Measurements from ENCODE around the gene COL18A1. TPM values are rescaled to one million over a fixed set of nuclear protein-coding genes. Genes with fewer than 3 reads are reported as not detected.
"Not testable (repeated sequence)": the region's sequence is repeated elsewhere in the genome, so short reads cannot be mapped to it uniquely, and the experiment has no call there.

The COL18A1 gene
- total RNA-seq, 1 donor from 2014 or later = 11.4 TPM

GRCh38 chr21:45366931-45367401 is 38.0 kb upstream of the COL18A1 start:
- peak in 1 of 2 donors; percentile 43 for DNase-seq (ENCODE audit: low spot score in 2 of 2)
- no peak for FAIRE-seq

- no peak for FAIRE-seq
- no peak for DNase-seq (ENCODE audit: low spot score in 2 of 2)
These were observed 37.3 kb upstream of the COL18A1 start for GRCh38 chr21:45367402-45368351.

- FAIRE-seq; DNase-seq (ENCODE audit: low spot score in 2 of 2): not testable (repeated sequence)
These were observed 35.9 kb upstream of the COL18A1 start for GRCh38 chr21:45369018-45369417.

- DNase-seq (ENCODE audit: low spot score in 2 of 2) (no peak), FAIRE-seq (no peak)
These were observed 34.4 kb upstream of the COL18A1 start for GRCh38 chr21:45370575-45370974.

GRCh38 chr21:45371081-45371480 is 33.9 kb upstream of the COL18A1 start:
- DNase-seq (ENCODE audit: low spot score in 2 of 2) (no peak), FAIRE-seq (no peak)

- FAIRE-seq (no peak), DNase-seq (ENCODE audit: low spot score in 2 of 2) (no peak)
These were observed 33.3 kb upstream of the COL18A1 start for GRCh38 chr21:45371655-45372054.

- DNase-seq (ENCODE audit: low spot score in 2 of 2) = no peak
- FAIRE-seq = no peak
These were observed 32.1 kb upstream of the COL18A1 start for GRCh38 chr21:45372732-45373355.

- DNase-seq (ENCODE audit: low spot score in 2 of 2) (no peak), FAIRE-seq (no peak)
These were observed 30.8 kb upstream of the COL18A1 start for GRCh38 chr21:45373991-45374816.

- DNase-seq (ENCODE audit: low spot score in 2 of 2) = no peak
These were observed 30.0 kb upstream of the COL18A1 start for GRCh38 chr21:45374826-45375455.

GRCh38 chr21:45376459-45377324 is 28.3 kb upstream of the COL18A1 start:
- FAIRE-seq (no peak), DNase-seq (ENCODE audit: low spot score in 2 of 2) (no peak)

More at GRCh38 chr21:45374826-45375455, 30.0 kb upstream of the COL18A1 start:
- FAIRE-seq = no peak

- DNase-seq (ENCODE audit: low spot score in 2 of 2) (no peak), FAIRE-seq (no peak)
These were observed 27.6 kb upstream of the COL18A1 start for GRCh38 chr21:45377325-45377709.

- DNase-seq (ENCODE audit: low spot score in 2 of 2) (no peak), FAIRE-seq (no peak)
These were observed 27.1 kb upstream of the COL18A1 start for GRCh38 chr21:45377866-45378257.

- FAIRE-seq (no peak), DNase-seq (ENCODE audit: low spot score in 2 of 2) (no peak)
These were observed 26.6 kb upstream of the COL18A1 start for GRCh38 chr21:45378258-45378966.

GRCh38 chr21:45379171-45379900 is 25.6 kb upstream of the COL18A1 start:
- FAIRE-seq = no peak
- DNase-seq (ENCODE audit: low spot score in 2 of 2) = no peak

- no peak for FAIRE-seq
- DNase-seq (ENCODE audit: low spot score in 2 of 2) = no peak
These were observed 25.0 kb upstream of the COL18A1 start for GRCh38 chr21:45379901-45380330.

GRCh38 chr21:45380566-45380965 is 24.4 kb upstream of the COL18A1 start:
- DNase-seq (ENCODE audit: low spot score in 2 of 2) (no peak), FAIRE-seq (no peak)

GRCh38 chr21:45381036-45381787 is 23.8 kb upstream of the COL18A1 start:
- DNase-seq (ENCODE audit: low spot score in 2 of 2) (no peak), FAIRE-seq (no peak)
